ENCODE data around the gene AKR1E2.

- TF ChIP-seq CTCF (IDR thresholded peaks at IDR 0.05) (no peak), REST (IDR thresholded peaks at IDR 0.05; ENCODE audit: insufficient read depth in 1 of 2, low read depth in 2 of 2, low read length in 1 of 2) (no peak), POLR2AphosphoS5 (IDR thresholded peaks at IDR 0.05; ENCODE audit: low read depth, low read length) (no peak), SIN3A (IDR thresholded peaks at IDR 0.05; ENCODE audit: borderline replicate concordance, insufficient read depth, low read depth, low read length) (no peak)
These were observed 13.3 kb downstream of the AKR1E2 start for GRCh38 chr10:4839353-4839752.
